ENCODE measurements around the gene CDC42BPB.
A peak's percentile ranks its signal among the peaks of the same experiment; 100 is the strongest.
"Not testable (repeated sequence)": the region's sequence is repeated elsewhere in the genome, so short reads cannot be mapped to it uniquely, and the experiment has no call there.

CDC42BPB gene

GRCh38 chr14:102926840-102927239, 130.5 kb downstream of the CDC42BPB start:
- DNase-seq (ENCODE audit: low spot score): not testable (repeated sequence)

- no peak for DNase-seq (ENCODE audit: low spot score)
Measured at GRCh38 chr14:102926104-102926503, 131.2 kb downstream of the CDC42BPB start.

- no peak for DNase-seq (ENCODE audit: low spot score)
Measured at GRCh38 chr14:102925646-102926045, 131.7 kb downstream of the CDC42BPB start.

- no peak for DNase-seq (ENCODE audit: low spot score)
Measured at GRCh38 chr14:102924632-102925588, 132.4 kb downstream of the CDC42BPB start.

- no peak for DNase-seq (ENCODE audit: low spot score)
Measured at GRCh38 chr14:102923925-102924486, 133.3 kb downstream of the CDC42BPB start.

GRCh38 chr14:102923201-102923924, 134.0 kb downstream of the CDC42BPB start:
- no peak for DNase-seq (ENCODE audit: low spot score)

- DNase-seq (ENCODE audit: low spot score): no peak
Measured at GRCh38 chr14:102922490-102923200, 134.7 kb downstream of the CDC42BPB start, which contains the start of gene AMN. Gene AMN, plus strand, starts transcription at chr14:102922663. Its CDS starts 26 bp downstream, at chr14:102922689.

- no peak for DNase-seq (ENCODE audit: low spot score)
Measured at GRCh38 chr14:102920998-102921304, 136.4 kb downstream of the CDC42BPB start.

- DNase-seq (ENCODE audit: low spot score): no peak
Measured at GRCh38 chr14:102920273-102920997, 136.9 kb downstream of the CDC42BPB start.

GRCh38 chr14:102918438-102918837, 138.9 kb downstream of the CDC42BPB start:
- DNase-seq (ENCODE audit: low spot score): no peak

- peak; percentile 56 for DNase-seq (ENCODE audit: low spot score)
Measured at GRCh38 chr14:102917469-102918211, 139.7 kb downstream of the CDC42BPB start.

- DNase-seq (ENCODE audit: low spot score): no peak
Measured at GRCh38 chr14:102917056-102917385, 140.3 kb downstream of the CDC42BPB start.

- no peak for DNase-seq (ENCODE audit: low spot score)
Measured at GRCh38 chr14:102916347-102917055, 140.8 kb downstream of the CDC42BPB start.

- no peak for DNase-seq (ENCODE audit: low spot score)
Measured at GRCh38 chr14:102915292-102916110, 141.8 kb downstream of the CDC42BPB start.

GRCh38 chr14:102914474-102915291, 142.7 kb downstream of the CDC42BPB start:
- DNase-seq (ENCODE audit: low spot score): no peak

- DNase-seq (ENCODE audit: low spot score): no peak
Measured at GRCh38 chr14:102913341-102914211, 143.8 kb downstream of the CDC42BPB start.

- no peak for DNase-seq (ENCODE audit: low spot score)
Measured at GRCh38 chr14:102911991-102912761, 145.2 kb downstream of the CDC42BPB start.

Measured in CD4-positive, alpha-beta T cell treated with Interleukin-2 at 100 ng/mL for 4 hours (primary cell).